Esophagus muscularis mucosa (tissue), 4 donors: Measurements from ENCODE around the gene EDDM3A. TPM values are rescaled to one million over a fixed set of nuclear protein-coding genes. Genes with fewer than 3 reads are reported as not detected.

Source experiments
- DNase-seq: peaks from one replicate; pipeline ENCODE4 v3.0.0-alpha.2; 2017; ENCODE audit errors: extremely low spot score
- H3K27ac ChIP-seq, 4 donors: fragments of 200-600 bp; sonication (generic); replicated peaks in 1 of 4; 1 replicate in 3 of 4; 2 replicates in 1 of 4; pipeline ENCODE4 v1.5.1; 2016 to 2019; ENCODE audit warnings: mild to moderate bottlenecking in 1 of 4
- H3K27me3 ChIP-seq, 4 donors: fragments of 200-600 bp; sonication (generic); one replicate each; pipeline versions ENCODE4 v1.5.1 to v1.6.0; 2016 to 2019
- H3K36me3 ChIP-seq, 4 donors: fragments of 200-600 bp; sonication (generic); one replicate each; pipeline ENCODE4 v1.5.1; 2016 to 2019
- H3K4me1 ChIP-seq, 4 donors: fragments of 200-600 bp; sonication (generic); one replicate each; pipeline ENCODE4 v1.5.1; 2016 to 2019
- H3K4me3 ChIP-seq, 4 donors: fragments of 200-600 bp; sonication (generic); 1 replicate in 2 of 4; 2 replicates in 2 of 4; pipeline ENCODE4 v1.5.1; 2016 to 2019; ENCODE audit warnings: mild to moderate bottlenecking in 4 of 4, moderate library complexity in 1 of 4
- H3K9me3 ChIP-seq, 4 donors: fragments of 200-600 bp; sonication (generic); 1 replicate in 3 of 4; 2 replicates in 1 of 4; pipeline ENCODE4 v1.5.1; 2016 to 2019
- EP300 ChIP-seq: sonication (generic); formaldehyde crosslinking; IDR thresholded peaks from one replicate; pipeline ENCODE4 v1.6.1; 2017; ENCODE audit warnings: antibody characterized with exemption
- POLR2A ChIP-seq: fragments of 450-650 bp; IDR thresholded peaks from one replicate; pipeline ENCODE4 v1.6.1; 2017; ENCODE audit warnings: antibody characterized with exemption, moderate library complexity, mild to moderate bottlenecking, low read depth
- POLR2AphosphoS5 ChIP-seq, 2 donors: sonication (generic); formaldehyde crosslinking; IDR thresholded peaks; one replicate each; pipeline ENCODE4 v1.6.1; 2017; ENCODE audit warnings: antibody characterized with exemption in 2 of 2
- WGBS: methylation state at CpG from one replicate; pipeline ENCODE4 v1.1.5; 2018; 5-methylcytosine and 5-hydroxymethylcytosine counted together
- intact Hi-C: fragments of 100-400 bp; cut with DNase I; formaldehyde crosslinking; loops from one replicate; pipeline ENCODE4 v1.15.1; 2023
- total RNA-seq, 4 donors: library from RNA; depleted of rRNA; stranded (reverse); fragments of >200 nt; gene quantifications; one replicate each; pipeline versions ENCODE4 v1.1.0 to v1.2.1, GENCODE V29; 2016
- TF ChIP-seq, protein P1 (sequence below), 3 experiments: fragments of 200-600 bp in 2 of 3; fragments of 450-650 bp in 1 of 3; sonication (generic) in 2 of 3; IDR thresholded peaks; one replicate each; pipeline ENCODE4 v1.5.1; 2017 to 2019; ENCODE audit warnings: antibody characterized with exemption in 3 of 3, mild to moderate bottlenecking in 2 of 3, moderate library complexity in 1 of 3

Gene EDDM3A
- not detected for total RNA-seq

- intact Hi-C loops, result no loop called here
- Histone ChIP-seq H3K27me3 (no peaks in the 10 kb centered on the region), H3K27ac (no peak within 1 kb of the TSS), H3K36me3 (no peaks in the 10 kb centered on the region), H3K9me3 (no peaks in the 10 kb centered on the region), H3K4me3 (no peak within 1 kb of the TSS), H3K4me1 (no peaks in the 10 kb centered on the region)
- 73% methylated on average over 6 of the region's 6 CpGs for WGBS
- DNase-seq, result no peak
- TF ChIP-seq, protein P1, sequence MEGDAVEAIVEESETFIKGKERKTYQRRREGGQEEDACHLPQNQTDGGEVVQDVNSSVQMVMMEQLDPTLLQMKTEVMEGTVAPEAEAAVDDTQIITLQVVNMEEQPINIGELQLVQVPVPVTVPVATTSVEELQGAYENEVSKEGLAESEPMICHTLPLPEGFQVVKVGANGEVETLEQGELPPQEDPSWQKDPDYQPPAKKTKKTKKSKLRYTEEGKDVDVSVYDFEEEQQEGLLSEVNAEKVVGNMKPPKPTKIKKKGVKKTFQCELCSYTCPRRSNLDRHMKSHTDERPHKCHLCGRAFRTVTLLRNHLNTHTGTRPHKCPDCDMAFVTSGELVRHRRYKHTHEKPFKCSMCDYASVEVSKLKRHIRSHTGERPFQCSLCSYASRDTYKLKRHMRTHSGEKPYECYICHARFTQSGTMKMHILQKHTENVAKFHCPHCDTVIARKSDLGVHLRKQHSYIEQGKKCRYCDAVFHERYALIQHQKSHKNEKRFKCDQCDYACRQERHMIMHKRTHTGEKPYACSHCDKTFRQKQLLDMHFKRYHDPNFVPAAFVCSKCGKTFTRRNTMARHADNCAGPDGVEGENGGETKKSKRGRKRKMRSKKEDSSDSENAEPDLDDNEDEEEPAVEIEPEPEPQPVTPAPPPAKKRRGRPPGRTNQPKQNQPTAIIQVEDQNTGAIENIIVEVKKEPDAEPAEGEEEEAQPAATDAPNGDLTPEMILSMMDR (IDR thresholded peaks at IDR 0.05), result no peak
- TF ChIP-seq POLR2AphosphoS5 (IDR thresholded peaks at IDR 0.05) (no peak), EP300 (no peak), POLR2A (no peak)
These were observed at the start of gene EDDM3A for GRCh38 chr14:20745571-20746358. Gene EDDM3A (plus strand): TSS chr14:20745887. CDS start chr14:20747581, 1,694 bp downstream.

DNA sequence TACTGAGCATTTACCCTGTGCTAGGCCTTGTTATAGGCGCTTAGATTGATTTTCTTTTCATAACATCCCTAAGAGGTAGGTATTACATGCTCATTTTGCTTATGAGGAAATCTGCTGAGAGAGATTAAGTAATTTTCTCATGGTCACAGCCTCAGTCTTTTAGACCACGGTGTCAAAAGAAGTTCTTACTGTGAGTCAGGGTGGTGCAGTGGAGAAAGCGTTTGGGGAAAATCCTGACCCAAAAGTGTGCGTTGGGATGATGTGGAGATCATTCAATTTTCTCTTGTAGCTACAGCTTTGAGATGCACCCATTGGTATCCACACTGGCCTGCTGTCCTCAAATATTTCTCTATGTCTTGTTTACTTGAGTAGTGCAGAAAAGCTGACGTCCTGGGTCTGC lies 48.9 kb upstream of the EDDM3A start:
- TF ChIP-seq POLR2A (no peak), EP300 (no peak), POLR2AphosphoS5 (IDR thresholded peaks at IDR 0.05) (no peak)
- TF ChIP-seq, protein P1 (IDR thresholded peaks at IDR 0.05), result no peak
- Histone ChIP-seq H3K4me3 (no peak overlapping the region), H3K27ac (no peak overlapping the region), H3K9me3 (no peaks in the 10 kb centered on the region), H3K27me3 (no peaks in the 10 kb centered on the region), H3K36me3 (peaks cover 12 to 43% (median 13%) of the 10 kb centered on the region in 4 donors), H3K4me1 (peaks cover 0 to under 1% (median 0%) of the 10 kb centered on the region in 4 donors)
- intact Hi-C loops, result loop anchor here (5.0 kb wide), 2 partner anchors 161 to 276 kb away; no protein-coding TSS in a partner anchor
- WGBS, result 80% methylated on average over 5 of the region's 5 CpGs
- DNase-seq, result no peak

GRCh38 chr14:20697273-20698017 lies 48.2 kb upstream of the EDDM3A start:
- H3K27me3 ChIP-seq, result no peaks in the 10 kb centered on the region
- no peak for DNase-seq
- H3K4me1 ChIP-seq, result no peaks in the 10 kb centered on the region
- H3K9me3 ChIP-seq, result no peaks in the 10 kb centered on the region
- peaks cover 12 to 43% (median 13%) of the 10 kb centered on the region in 4 donors for H3K36me3 ChIP-seq
- intact Hi-C loops, result loop anchor here (5.0 kb wide), 2 partner anchors 160 to 275 kb away; no protein-coding TSS in a partner anchor
- no peak overlapping the region for H3K27ac ChIP-seq
- 36% methylated on average over 6 of the region's 6 CpGs for WGBS
- H3K4me3 ChIP-seq, result no peak overlapping the region
- TF ChIP-seq, protein P1 (IDR thresholded peaks at IDR 0.05), result peak; percentile 53 to 61 (median 54)
- TF ChIP-seq POLR2A (no peak), EP300 (no peak)

GRCh38 chr14:20698018-20698329 lies 47.7 kb upstream of the EDDM3A start:
- no peak for TF ChIP-seq EP300
- TF ChIP-seq, protein P1 (IDR thresholded peaks at IDR 0.05), result no peak
- no peak for TF ChIP-seq POLR2AphosphoS5 (IDR thresholded peaks at IDR 0.05)
- TF ChIP-seq POLR2A, result no peak
- Histone ChIP-seq H3K27ac (no peak overlapping the region), H3K36me3 (peaks cover 12 to 43% (median 13%) of the 10 kb centered on the region in 4 donors), H3K27me3 (no peaks in the 10 kb centered on the region), H3K4me1 (no peaks in the 10 kb centered on the region), H3K4me3 (no peak overlapping the region), H3K9me3 (no peaks in the 10 kb centered on the region)
- DNase-seq, result no peak
- intact Hi-C loops, result loop anchor here (5.0 kb wide), 2 partner anchors 159 to 274 kb away; no protein-coding TSS in a partner anchor
